ENCODE measurements around the gene CXCR2.
"Not testable (repeated sequence)": the region's sequence is repeated elsewhere in the genome, so short reads cannot be mapped to it uniquely, and the experiment has no call there.

Gene CXCR2

DNA sequence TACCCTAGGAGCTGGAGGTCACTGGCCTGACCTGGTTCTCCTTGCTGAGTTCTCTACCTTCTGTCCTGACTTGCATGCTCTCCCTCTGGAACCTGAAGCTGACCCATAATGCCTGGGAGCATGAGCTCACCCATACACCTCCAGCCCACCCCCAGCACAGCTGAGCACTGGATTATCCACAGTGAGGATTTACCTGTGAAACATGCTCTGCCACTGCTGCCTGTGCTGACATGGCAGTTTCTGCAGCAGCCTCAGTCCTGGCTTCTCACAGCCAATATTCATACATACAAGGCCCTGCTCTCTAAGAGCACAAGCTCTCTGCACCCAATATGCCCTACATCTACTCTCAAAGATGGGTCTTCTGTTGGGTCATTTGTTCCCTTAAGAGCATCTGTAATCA lies 5.0 kb downstream of the CXCR2 start:
- DNase-seq: no peak

DNA sequence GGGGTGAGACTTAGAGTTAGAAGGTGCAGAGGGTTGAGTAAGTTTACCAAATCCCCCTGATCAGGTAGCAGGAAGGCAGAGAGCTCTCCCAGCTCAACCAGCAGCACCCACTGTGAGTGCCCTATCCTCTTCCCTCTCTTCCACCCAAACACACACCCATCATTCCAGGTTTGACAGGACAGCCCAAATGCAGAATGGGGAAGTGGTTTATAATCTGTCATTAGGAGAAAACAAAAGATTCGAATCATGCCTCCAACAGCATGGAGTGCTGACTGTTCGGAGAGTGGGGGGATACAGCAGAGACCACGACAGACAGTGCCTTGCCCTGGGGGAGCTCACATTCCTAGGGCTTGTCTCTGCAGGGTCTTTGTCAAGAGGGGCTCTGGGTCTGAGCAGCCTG lies 11.7 kb downstream of the CXCR2 start:
- DNase-seq: no peak

DNA sequence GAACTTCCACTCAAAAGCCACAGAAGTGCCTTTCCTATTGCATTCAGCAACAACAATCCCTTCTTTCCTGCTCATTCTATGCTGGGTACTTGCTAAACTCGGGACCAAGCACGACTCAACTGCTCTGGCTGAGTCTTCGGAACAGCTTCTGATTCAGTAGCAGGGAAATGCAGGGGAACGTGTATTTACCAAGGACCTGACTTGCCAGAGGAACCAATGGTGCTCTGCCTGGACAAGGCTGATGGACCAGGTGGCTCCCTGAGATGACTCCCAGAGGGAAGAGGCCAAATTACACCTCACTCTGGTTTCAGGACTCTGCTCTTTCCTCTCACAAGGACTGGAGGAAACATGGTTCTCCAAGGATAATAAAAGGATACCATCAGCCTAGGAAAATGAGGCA lies 12.2 kb downstream of the CXCR2 start:
- no peak for DNase-seq

DNA sequence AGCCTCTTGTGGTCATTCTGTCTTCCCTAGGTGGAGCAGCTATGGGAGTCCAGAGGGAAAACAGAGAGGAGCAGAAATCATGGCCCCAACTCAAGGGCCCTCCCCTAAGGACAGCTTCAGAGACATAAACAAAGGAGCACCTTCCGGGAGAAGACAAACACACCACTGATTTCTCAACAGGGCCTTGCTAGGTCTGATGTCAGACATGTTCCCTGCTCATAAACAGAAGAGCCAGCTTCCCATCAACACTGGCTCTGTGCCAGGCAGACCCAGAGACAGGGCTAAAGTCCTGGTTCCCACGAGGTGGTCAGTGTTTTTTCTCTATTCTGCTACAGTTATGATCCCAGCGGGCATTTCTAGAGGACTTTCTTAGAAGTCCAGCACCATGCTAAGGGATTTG lies 19.3 kb downstream of the CXCR2 start:
- DNase-seq: no peak

DNA sequence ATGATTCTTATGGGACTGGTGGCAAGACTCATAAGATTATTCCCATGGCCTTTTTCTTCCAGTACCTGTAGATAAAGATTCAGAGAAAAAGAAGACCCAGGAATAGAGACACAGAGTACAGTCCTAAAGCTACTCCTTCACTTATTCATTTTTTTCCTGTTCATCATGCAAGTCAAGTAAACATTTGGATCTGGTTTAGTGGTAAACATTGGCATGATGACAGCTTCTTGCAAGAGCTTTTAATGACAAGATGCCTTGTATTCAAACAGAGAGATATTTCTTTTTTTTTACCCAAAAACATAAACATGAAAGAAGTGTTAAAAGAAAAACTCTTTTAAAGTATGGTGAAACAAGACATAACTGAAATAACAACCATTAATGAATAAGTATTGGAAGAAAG lies 20.2 kb downstream of the CXCR2 start:
- DNase-seq: no peak

DNA sequence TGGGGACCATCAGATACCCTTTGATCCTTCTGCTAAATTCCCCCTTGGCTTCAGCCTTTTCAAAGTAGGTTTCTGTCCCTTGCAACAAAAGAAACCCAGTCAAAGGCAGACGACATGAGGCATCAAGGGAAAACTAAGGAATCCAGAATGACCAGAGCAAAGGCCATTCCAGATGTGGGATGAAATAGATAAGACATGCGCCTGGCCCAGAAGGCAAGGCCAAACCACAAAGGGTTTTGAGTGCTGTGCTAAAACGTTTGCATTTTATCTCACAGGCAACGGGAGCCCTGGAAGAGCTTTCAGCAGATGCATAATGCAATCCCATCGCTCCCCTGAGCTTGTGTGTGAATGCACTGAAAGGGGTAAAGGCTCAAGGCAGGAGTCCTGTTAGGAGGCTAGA lies 23.3 kb downstream of the CXCR2 start:
- no peak for DNase-seq

DNA sequence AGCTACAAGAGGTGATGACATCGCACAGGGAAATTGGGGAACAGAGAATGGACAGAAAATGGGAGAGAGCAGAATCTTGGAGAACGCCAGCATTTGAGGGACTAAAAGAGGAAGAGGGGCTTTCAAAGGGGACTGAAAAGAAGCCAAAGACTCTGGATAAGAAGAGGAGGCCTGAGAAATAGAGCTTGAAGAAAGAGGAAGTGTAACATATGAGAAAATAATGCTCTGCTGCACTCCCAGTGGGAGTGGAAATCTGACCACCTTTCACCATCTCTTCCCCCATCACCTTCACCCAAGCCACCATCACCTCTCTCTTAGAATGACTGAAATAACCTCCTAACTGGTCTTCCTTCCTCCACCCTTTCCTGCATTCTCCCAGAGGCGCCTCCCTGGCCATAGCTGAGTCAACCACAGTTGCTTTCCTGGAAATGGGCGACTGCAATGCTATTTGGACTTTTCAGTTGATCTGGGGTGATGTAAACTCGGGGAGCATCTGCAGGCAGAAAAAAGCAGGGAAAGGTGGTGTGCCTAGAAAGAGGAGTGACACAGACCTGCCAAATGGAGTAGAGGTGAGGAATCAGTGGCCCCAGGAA lies 24.1 kb downstream of the CXCR2 start:
- no peak for DNase-seq

DNA sequence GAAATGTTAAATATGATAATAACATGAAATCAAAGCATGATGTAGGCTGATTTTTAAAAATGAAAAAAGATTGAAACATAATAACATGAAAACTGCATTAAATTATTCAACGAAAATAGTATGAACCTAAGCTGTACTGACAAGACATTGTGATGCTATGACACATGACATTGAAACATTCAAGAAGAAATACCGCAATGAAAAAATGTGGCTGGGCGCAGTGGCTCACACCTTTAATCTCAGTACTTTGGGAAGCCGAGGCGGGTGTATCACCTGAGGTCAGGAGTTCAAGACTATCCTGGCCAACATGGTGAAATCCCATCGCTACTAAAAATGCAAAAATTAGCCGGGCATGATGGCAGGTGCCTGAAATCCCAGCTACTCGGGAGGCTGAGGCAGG lies 26.3 kb downstream of the CXCR2 start:
- DNase-seq: no peak

DNA sequence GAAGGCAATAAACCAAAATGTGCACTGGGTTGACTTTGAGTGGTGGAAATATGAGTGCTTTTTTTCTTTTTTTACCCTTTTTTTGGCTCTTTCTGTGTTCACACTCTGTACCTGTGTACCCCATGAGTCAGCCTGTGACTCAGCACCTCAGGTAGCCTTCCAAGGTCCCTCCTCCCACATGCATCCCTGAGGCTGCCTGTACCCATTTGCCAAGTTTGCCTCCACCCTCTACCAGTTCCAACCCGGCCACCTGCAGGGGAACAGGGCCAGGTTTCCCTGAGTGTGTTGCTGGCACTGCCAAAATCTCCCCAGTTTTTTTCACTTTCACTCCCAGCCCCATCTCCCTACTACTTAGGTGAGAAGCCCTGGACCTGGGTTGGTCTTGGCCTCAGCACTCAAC lies 26.9 kb downstream of the CXCR2 start:
- no peak for DNase-seq

DNA sequence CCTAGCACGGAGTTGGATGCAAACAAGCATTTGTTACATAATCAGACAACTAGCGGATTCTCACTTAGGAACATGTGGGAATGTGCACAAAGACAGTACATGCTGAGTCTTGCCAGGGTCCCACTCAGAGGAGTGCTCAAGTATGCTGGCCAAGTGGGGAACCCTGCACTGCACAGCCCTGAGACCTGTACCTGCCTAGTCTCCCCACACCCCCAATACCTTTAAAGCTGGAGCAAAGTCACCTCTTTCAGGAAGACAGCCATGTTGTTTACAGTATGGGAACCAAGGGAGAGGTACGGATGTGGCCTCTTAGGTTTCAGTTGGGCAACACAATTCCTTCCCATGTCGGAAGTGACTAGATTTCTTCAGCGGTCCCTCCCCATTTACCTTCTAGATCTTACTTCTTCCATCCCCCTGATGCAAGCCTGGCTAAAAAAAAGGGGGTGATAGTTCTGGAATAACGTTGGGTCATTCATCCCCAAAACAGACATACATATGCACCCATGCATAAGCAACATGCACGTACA lies 30.2 kb downstream of the CXCR2 start:
- no peak for DNase-seq

DNA sequence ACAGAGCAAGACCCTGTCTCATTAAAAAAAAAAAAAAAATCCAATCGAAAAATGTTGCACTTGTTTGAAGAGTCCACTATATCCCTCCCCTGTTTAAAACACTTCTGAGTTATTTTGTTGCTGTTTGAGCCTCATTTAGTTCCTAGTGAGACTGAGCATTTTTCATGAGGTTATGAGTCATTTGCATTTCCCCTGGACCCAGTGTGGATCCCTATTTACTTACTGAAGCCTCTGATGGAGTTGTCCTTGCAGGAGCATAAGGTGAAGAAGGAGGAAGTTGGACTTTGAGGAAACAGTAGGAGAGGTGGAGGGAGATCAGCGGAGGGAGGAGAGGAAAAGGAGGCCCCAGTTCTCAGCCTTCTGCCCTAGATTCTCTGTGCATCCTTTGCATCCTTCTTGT lies 35.8 kb downstream of the CXCR2 start:
- no peak for DNase-seq

DNA sequence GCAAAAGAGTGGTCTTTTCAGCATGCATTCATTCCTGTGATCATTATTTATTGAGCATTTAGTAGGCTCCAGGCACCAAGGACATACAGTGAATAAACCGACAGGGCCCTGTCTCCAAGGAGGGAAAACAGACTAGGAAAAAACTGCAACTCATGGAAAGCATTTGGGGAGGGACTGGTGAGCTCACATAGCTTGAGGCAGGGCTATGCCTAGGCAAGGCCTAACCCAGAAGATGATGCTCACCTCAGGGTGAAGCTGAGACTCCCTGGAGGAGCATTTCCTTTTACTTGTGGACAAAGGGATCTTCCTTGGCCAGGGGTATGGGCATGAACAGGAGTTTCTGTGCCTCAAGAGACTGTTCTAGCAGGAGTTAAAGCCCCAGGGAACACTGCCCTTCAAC lies 37.0 kb downstream of the CXCR2 start:
- DNase-seq: no peak

DNA sequence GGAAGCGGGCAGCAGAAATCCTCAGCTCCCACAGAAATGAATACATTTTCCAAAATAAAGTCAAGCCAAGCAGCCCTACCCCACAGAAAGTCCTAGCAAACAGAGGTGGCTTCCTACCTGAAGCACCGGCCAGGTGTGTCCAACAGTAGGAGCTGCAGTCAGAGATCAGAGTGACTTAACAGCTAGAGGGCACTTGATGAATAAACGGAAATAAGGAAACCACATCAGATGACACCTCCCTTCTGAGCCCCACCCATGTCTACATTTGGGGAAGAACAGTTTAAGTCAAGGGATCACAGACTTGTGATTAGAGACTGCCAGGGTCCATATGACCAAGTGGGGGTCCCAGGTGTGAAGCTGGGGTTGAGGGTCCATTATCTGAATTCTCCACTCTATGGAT lies 41.0 kb downstream of the CXCR2 start, which contains the start of gene CXCR1:
CXCR1 (minus strand) TSS at position 172 of the 400 bp plus-strand sequence. CDS start 1,751 bp downstream, outside the sequence.
- DNase-seq: peak; percentile 6

DNA sequence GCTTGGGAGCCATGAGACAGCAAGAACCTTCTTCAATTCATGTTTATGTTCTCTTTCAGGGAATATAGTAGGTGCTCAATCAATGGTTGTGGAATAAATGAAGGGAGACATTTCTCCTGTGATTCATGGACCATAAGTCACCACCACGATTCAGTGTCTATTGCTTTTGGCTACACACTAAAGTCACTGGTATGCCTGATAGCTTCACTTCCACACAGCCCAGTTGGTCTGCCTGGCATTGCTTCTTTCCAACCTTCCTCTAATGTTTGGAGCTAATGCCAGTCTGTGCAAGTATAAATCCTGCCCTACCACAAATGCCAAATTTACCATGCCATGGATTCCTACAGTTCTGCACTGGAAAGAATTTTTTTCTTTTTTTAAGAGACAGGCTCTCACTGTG lies 42.2 kb downstream of the CXCR2 start:
- no peak for DNase-seq

DNA sequence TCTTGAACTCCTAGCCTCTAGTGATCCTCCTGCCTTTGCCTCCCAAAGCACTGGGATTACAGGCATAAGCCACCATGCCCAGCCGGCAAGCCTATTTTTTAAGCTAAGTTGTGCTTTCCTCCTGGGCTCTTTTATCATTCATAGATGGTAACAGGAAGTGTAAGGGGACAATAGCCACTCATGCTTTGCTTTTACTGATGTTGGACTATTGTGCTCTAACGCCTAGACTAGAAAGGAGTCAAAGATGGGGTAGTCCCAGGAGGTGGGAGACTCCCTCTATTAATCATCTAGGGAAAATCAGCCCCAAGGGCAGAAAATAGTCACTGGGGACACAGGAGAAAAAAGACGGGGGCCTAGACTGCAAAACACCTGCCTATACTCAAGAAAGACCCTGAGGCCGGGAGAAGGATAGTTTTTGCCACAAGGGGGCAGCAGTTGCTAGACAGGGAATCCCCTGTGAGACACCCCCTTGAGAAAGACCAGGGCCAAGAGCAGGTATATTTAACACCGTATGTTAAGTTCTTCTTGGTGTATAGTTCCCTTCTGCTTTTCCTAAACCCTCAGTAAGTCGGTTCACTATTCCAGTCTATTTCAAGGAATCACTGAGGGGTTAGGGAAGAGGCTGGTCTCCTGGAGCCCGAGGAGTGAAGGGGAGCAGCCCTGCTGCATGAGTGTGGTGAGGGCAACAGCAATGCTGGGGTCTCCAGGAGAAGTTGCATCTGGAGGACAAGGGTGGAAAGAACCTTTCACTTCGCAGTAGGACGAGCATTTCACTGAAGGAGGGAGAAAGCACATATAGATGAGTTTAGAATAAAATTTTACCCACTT lies 43.0 kb downstream of the CXCR2 start:
- peak; percentile 45 for DNase-seq

DNA sequence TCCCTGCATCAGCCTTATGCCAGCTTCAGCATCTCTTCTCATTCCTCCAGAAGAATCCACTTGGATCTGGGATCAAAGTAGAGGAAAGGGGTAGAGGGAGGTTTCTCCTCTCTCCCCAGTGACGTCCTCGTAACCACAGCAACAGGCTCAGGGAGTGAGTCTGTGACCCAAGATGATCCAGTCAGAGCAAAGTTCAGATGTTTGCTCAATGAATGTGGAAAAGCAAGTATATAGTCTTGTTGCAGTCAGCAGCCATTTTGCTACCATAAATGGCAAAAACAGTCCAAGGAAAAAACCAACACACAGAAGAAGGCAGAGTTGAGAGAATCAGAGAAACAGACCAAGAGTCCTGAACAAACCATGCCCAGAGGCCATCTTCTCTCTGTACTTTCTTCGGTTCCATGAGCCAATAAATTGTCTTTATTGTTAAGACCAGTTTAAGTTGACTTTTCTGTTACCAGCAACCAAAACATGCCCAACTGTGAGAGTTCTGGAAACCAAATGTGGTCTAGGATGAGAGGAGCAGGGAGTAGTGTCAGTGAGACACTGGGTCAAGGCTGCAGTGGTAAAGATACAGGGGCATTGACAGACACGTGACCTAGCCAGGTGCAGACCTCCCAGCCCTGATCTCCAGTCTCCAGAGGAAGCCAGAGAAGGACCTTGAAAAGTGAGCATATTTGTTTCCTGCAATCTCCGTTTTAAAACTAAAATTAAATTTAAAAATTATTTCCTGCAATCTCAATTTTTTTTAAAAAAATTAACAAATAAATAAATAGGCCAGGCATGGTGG lies 44.1 kb downstream of the CXCR2 start:
- no peak for DNase-seq

DNA sequence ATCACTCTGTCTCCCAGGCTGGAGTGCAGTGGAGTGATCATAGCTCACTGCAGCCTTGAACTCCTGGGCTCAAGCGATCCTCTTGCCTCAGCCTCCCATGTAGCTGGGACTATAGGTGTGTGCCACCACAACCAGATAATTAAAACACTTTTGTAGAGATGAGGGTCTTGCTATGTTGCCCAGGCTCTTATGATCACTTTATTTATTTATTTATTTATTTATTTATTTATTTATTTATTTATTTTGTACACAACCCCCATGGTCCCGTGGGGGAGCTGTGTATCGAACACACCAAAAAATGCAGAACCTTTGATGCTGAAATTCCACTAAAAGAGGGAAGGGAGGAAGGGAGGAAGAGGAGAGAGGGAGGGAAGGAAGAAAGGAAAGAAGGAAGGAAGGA lies 45.9 kb downstream of the CXCR2 start:
- not testable (repeated sequence) for DNase-seq

DNA sequence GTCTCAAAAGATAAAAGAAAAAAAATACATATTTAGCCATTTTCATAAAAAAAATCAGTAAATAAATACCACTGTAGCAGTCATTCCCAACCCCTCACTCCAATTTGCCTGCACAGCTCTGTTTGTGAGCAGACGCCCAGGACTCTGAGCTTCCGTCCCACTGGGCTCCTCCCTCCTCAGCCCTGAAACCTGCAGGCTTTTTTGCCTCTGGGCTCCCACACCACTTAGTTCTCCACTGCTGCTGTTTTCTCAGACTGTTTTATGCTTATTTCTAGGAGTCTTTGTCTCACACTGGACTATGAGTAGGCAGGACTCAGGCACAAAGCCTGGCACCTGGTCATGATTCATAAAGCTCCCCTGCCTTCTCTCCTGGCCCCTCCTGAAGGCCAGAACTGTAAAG lies 47.0 kb downstream of the CXCR2 start:
- DNase-seq: no peak

DNA sequence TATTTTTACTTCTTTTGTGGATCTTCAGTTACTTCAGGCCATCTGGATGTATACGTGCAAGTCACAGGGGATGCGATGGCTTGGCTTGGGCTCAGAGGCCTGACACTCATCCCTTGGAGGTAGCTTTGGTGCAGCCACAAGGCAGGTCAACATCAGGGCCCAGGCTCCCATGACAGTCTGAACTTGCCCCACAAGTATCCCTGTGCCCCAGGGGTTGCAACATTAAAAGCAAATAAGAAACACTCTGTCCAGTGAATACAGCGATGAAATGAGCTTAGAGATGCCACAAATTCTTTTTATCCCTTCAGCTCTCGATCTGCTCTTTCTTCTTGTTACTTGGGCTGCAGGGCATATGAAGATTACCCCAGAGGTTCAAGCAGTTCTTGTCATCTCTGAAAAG lies 54.0 kb downstream of the CXCR2 start:
- DNase-seq: no peak

DNA sequence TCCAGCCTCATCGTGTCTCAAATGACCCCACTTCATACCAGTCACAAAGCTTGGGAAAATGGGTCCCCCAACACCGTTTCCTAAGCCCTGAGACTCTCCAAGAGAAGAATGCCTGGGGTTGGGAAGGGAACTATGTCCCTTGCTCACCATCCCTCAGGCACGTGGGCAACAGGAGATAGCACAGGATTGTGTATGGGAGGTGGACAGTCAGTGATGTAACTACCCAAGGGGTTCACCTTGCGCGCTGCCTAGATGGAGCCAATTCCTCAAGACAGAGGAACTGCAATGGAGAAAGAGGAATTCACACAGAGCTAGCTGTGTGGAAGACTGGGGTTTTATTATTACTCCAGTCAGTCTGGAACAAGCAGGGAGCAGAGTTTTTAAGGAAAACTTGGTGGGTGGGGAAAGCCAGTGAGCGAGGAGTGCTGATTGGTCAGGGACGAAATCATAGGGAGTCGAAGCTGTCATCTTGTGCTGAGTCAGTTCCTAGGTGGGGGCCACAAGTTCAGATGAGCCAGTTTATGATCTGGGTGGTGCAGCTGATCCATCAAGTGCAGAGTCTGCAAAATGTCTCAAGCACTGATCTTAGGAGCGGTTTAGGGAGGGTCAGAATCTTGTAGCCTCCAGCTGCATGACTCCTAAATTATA lies 54.8 kb downstream of the CXCR2 start:
- no peak for DNase-seq

DNA sequence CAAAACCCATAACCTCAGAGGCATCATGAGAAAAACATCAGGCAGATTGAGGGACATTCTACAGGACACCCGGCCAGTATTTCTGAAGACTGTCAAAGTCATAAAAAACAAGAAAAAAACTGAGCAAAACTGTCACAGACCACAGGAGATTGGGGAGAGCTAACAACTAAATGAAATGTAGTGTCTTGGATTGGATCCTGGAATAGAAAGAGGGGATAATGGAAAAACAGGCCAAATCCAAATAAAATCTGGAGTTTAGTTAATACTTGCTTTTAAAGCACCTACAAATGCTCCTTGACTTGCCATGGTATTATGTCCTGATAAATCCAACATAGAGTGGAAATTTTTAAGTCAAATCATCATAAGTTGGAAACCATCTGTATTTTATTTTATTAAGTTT lies 58.5 kb downstream of the CXCR2 start:
- DNase-seq: no peak

DNA sequence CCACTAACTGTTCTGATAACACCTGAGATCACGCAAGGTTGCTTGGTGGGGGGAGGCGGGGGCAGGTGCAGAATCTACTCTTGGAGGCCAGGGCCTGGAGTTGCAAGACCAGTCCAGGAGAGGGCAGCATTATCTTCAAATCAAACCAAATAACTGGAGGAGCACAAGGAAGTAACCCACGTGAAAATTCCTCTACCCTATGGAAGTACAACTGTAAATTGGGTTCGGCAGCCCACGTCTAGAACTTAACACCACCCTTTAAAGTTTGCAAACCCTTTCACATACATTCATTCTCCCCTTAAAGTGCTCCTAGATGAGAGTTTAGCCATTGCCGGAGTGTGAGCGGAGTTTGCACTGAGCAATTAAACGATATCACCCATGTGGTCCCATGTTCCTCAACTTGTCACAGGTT lies 60.5 kb downstream of the CXCR2 start:
- peak; percentile 18 for DNase-seq

Data from NK-92 treated with Interleukin-12 subunit alpha and Interleukin-12 subunit beta, amount 100 ng/mL, for 24 hours (cell line).